GM11168 (cell line): ENCODE data around the gene CDH13.

Source experiments
- in situ Hi-C: fragments of 300-500 bp; cut with MboI; formaldehyde crosslinking; loops from one replicate; pipeline ENCODE4 v1.12.0; 2022; ENCODE audit warnings: low sequenced_read_pairs; ENCODE audit not compliant: unreplicated experiment

The CDH13 gene

GRCh38 chr16:83849421-83849820 is 1222.7 kb downstream of the CDH13 start:
- in situ Hi-C loops: no loop called here
